ENCODE data around the gene ZNF75A. TPM values are rescaled to one million over a fixed set of nuclear protein-coding genes. Genes with fewer than 3 reads are reported as not detected.
"Not testable (repeated sequence)": the region's sequence is repeated elsewhere in the genome, so short reads cannot be mapped to it uniquely, and the experiment has no call there.

The ZNF75A gene
- polyA plus RNA-seq, 1 donor (not counting 4 experiments of a cell fraction or from before 2014, with no cell fraction given) = 20.8 TPM

- Histone ChIP-seq H3K79me2 (ENCODE audit: control insufficient read depth, insufficient read depth, low read length) (no peaks in the 10 kb centered on the region), H2AFZ (ENCODE audit: control insufficient read depth, low read length) (no peak overlapping the region), H3K9me1 (ENCODE audit: control insufficient read depth, extremely low read depth, insufficient read depth, low read length) (no peaks in the 10 kb centered on the region), H3K4me1 (ENCODE audit: control insufficient read depth, extremely low read depth, insufficient read depth, low read length) (peaks cover 6% of the 10 kb centered on the region), H3K27me3 (ENCODE audit: control insufficient read depth, extremely low read depth, insufficient read depth, low read length) (no peaks in the 10 kb centered on the region), H4K20me1 (ENCODE audit: control insufficient read depth, extremely low read depth, insufficient read depth, low read length) (no peaks in the 10 kb centered on the region), H3K9me3 (ENCODE audit: control insufficient read depth, low read depth, low read length) (no peaks in the 10 kb centered on the region), H3K4me3 (ENCODE audit: control insufficient read depth in 2 of 3, extremely low read depth in 1 of 3, insufficient read depth in 2 of 3, low read depth in 1 of 3, low read length in 3 of 3) (no peak overlapping the region), H3K27ac (ENCODE audit: control insufficient read depth, insufficient read depth, low read length) (no peak overlapping the region), H3K4me2 (ENCODE audit: control insufficient read depth, extremely low read depth, insufficient read depth, low read depth, low read length) (no peak overlapping the region), H3K36me3 (ENCODE audit: control insufficient read depth in 2 of 2, extremely low read depth in 1 of 2, insufficient read depth in 2 of 2, low read length in 2 of 2) (no peaks in the 10 kb centered on the region), H3K9ac (ENCODE audit: control insufficient read depth, extremely low read depth, insufficient read depth, low read length) (no peak overlapping the region)
- DNase-seq (ENCODE audit: low read depth, low spot score) (no peak), FAIRE-seq (no peak)
- dilution Hi-C loops (cut with MboI; ENCODE audit: extremely low pct_ligation_motif_present, low sequenced_read_pairs) = no loop called here
- TF ChIP-seq CTCF (optimal IDR thresholded peaks at IDR 0.05 in 1 of 3, IDR thresholded peaks at IDR 0.05 in 1 of 3, conservative IDR thresholded peaks at IDR 0.05 in 1 of 3; ENCODE audit: extremely low read depth in 1 of 3, insufficient read depth in 2 of 3, low read length in 3 of 3) (peak; percentile 50 to 60 (median 51)), EZH2 (IDR thresholded peaks at IDR 0.05; ENCODE audit: low read length) (no peak)
Measured at GRCh38 chr16:3266873-3267537, 38.3 kb upstream of the ZNF75A start.

- H3K4me2 ChIP-seq (ENCODE audit: control insufficient read depth, extremely low read depth, insufficient read depth, low read depth, low read length) = no peak overlapping the region
- no peak overlapping the region for H3K27ac ChIP-seq (ENCODE audit: control insufficient read depth, insufficient read depth, low read length)
- no peaks in the 10 kb centered on the region for H3K36me3 ChIP-seq (ENCODE audit: control insufficient read depth in 2 of 2, extremely low read depth in 1 of 2, insufficient read depth in 2 of 2, low read length in 2 of 2)
- no peak for FAIRE-seq
- H3K4me1 ChIP-seq (ENCODE audit: control insufficient read depth, extremely low read depth, insufficient read depth, low read length) = peaks cover 4% of the 10 kb centered on the region
- no peak overlapping the region for H3K4me3 ChIP-seq (ENCODE audit: control insufficient read depth in 2 of 3, extremely low read depth in 1 of 3, insufficient read depth in 2 of 3, low read depth in 1 of 3, low read length in 3 of 3)
- TF ChIP-seq CTCF (optimal IDR thresholded peaks at IDR 0.05 in 1 of 3, IDR thresholded peaks at IDR 0.05 in 1 of 3, conservative IDR thresholded peaks at IDR 0.05 in 1 of 3; ENCODE audit: extremely low read depth in 1 of 3, insufficient read depth in 2 of 3, low read length in 3 of 3) (no peak), EZH2 (IDR thresholded peaks at IDR 0.05; ENCODE audit: low read length) (no peak)
- dilution Hi-C loops (cut with MboI; ENCODE audit: extremely low pct_ligation_motif_present, low sequenced_read_pairs) = no loop called here
- H3K79me2 ChIP-seq (ENCODE audit: control insufficient read depth, insufficient read depth, low read length) = no peaks in the 10 kb centered on the region
- H3K9me3 ChIP-seq (ENCODE audit: control insufficient read depth, low read depth, low read length) = no peaks in the 10 kb centered on the region
- DNase-seq (ENCODE audit: low read depth, low spot score) = no peak
- H2AFZ ChIP-seq (ENCODE audit: control insufficient read depth, low read length) = no peak overlapping the region
- H3K27me3 ChIP-seq (ENCODE audit: control insufficient read depth, extremely low read depth, insufficient read depth, low read length) = no peaks in the 10 kb centered on the region
- H3K9me1 ChIP-seq (ENCODE audit: control insufficient read depth, extremely low read depth, insufficient read depth, low read length) = no peaks in the 10 kb centered on the region
- no peak overlapping the region for H3K9ac ChIP-seq (ENCODE audit: control insufficient read depth, extremely low read depth, insufficient read depth, low read length)
- H4K20me1 ChIP-seq (ENCODE audit: control insufficient read depth, extremely low read depth, insufficient read depth, low read length) = no peaks in the 10 kb centered on the region
Measured at GRCh38 chr16:3268294-3268693, 37.0 kb upstream of the ZNF75A start.

GRCh38 chr16:3270718-3271117 is 34.6 kb upstream of the ZNF75A start:
- DNase-seq (ENCODE audit: low read depth, low spot score); H3K4me2 ChIP-seq (ENCODE audit: control insufficient read depth, extremely low read depth, insufficient read depth, low read depth, low read length); H2AFZ ChIP-seq (ENCODE audit: control insufficient read depth, low read length); H3K36me3 ChIP-seq (ENCODE audit: control insufficient read depth in 2 of 2, extremely low read depth in 1 of 2, insufficient read depth in 2 of 2, low read length in 2 of 2); H3K79me2 ChIP-seq (ENCODE audit: control insufficient read depth, insufficient read depth, low read length); H3K9ac ChIP-seq (ENCODE audit: control insufficient read depth, extremely low read depth, insufficient read depth, low read length); dilution Hi-C loops (cut with MboI; ENCODE audit: extremely low pct_ligation_motif_present, low sequenced_read_pairs); H4K20me1 ChIP-seq (ENCODE audit: control insufficient read depth, extremely low read depth, insufficient read depth, low read length); H3K27me3 ChIP-seq (ENCODE audit: control insufficient read depth, extremely low read depth, insufficient read depth, low read length); H3K4me1 ChIP-seq (ENCODE audit: control insufficient read depth, extremely low read depth, insufficient read depth, low read length); H3K27ac ChIP-seq (ENCODE audit: control insufficient read depth, insufficient read depth, low read length); H3K9me1 ChIP-seq (ENCODE audit: control insufficient read depth, extremely low read depth, insufficient read depth, low read length); FAIRE-seq; H3K4me3 ChIP-seq (ENCODE audit: control insufficient read depth in 2 of 3, extremely low read depth in 1 of 3, insufficient read depth in 2 of 3, low read depth in 1 of 3, low read length in 3 of 3); H3K9me3 ChIP-seq (ENCODE audit: control insufficient read depth, low read depth, low read length): not testable (repeated sequence)

GRCh38 chr16:3271281-3271680 is 34.0 kb upstream of the ZNF75A start:
- H3K9me3 ChIP-seq (ENCODE audit: control insufficient read depth, low read depth, low read length); H3K4me2 ChIP-seq (ENCODE audit: control insufficient read depth, extremely low read depth, insufficient read depth, low read depth, low read length); FAIRE-seq; H3K36me3 ChIP-seq (ENCODE audit: control insufficient read depth in 2 of 2, extremely low read depth in 1 of 2, insufficient read depth in 2 of 2, low read length in 2 of 2); H3K9me1 ChIP-seq (ENCODE audit: control insufficient read depth, extremely low read depth, insufficient read depth, low read length); H3K79me2 ChIP-seq (ENCODE audit: control insufficient read depth, insufficient read depth, low read length); H3K27me3 ChIP-seq (ENCODE audit: control insufficient read depth, extremely low read depth, insufficient read depth, low read length); H4K20me1 ChIP-seq (ENCODE audit: control insufficient read depth, extremely low read depth, insufficient read depth, low read length); dilution Hi-C loops (cut with MboI; ENCODE audit: extremely low pct_ligation_motif_present, low sequenced_read_pairs); H3K9ac ChIP-seq (ENCODE audit: control insufficient read depth, extremely low read depth, insufficient read depth, low read length); DNase-seq (ENCODE audit: low read depth, low spot score); H3K4me3 ChIP-seq (ENCODE audit: control insufficient read depth in 2 of 3, extremely low read depth in 1 of 3, insufficient read depth in 2 of 3, low read depth in 1 of 3, low read length in 3 of 3); H3K4me1 ChIP-seq (ENCODE audit: control insufficient read depth, extremely low read depth, insufficient read depth, low read length); H3K27ac ChIP-seq (ENCODE audit: control insufficient read depth, insufficient read depth, low read length); H2AFZ ChIP-seq (ENCODE audit: control insufficient read depth, low read length): not testable (repeated sequence)

Measured in keratinocyte (primary cell).